Measurements from ENCODE around the gene KIAA1671.
A peak's percentile ranks its signal among the peaks of the same experiment; 100 is the strongest.

The KIAA1671 gene

GRCh38 chr22:25061605-25062376 is 109.3 kb downstream of the KIAA1671 start:
- no peak for DNase-seq (ENCODE audit: low read depth)
- H3K4me3 ChIP-seq (replicated peaks; ENCODE audit: low read depth, low read length): no peak overlapping the region
- no peak for TF ChIP-seq CTCF (IDR thresholded peaks at IDR 0.05; ENCODE audit: low read length, missing control alignments)

GRCh38 chr22:25062386-25063085 is 110.0 kb downstream of the KIAA1671 start:
- H3K4me3 ChIP-seq (replicated peaks; ENCODE audit: low read depth, low read length): no peak overlapping the region
- no peak for DNase-seq (ENCODE audit: low read depth)
- no peak for TF ChIP-seq CTCF (IDR thresholded peaks at IDR 0.05; ENCODE audit: low read length, missing control alignments)

- no peak overlapping the region for H3K4me3 ChIP-seq (replicated peaks; ENCODE audit: low read depth, low read length)
- TF ChIP-seq CTCF (IDR thresholded peaks at IDR 0.05; ENCODE audit: low read length, missing control alignments): no peak
- peak; percentile 17 for DNase-seq (ENCODE audit: low read depth)
Observed at GRCh38 chr22:25064894-25065560, 112.5 kb downstream of the KIAA1671 start.

- no peak for TF ChIP-seq CTCF (IDR thresholded peaks at IDR 0.05; ENCODE audit: low read length, missing control alignments)
- no peak for DNase-seq (ENCODE audit: low read depth)
- H3K4me3 ChIP-seq (replicated peaks; ENCODE audit: low read depth, low read length): no peak overlapping the region
Observed at GRCh38 chr22:25066861-25067435, 114.4 kb downstream of the KIAA1671 start.

GRCh38 chr22:25067851-25068421 is 115.4 kb downstream of the KIAA1671 start:
- no peak for DNase-seq (ENCODE audit: low read depth)
- TF ChIP-seq CTCF (IDR thresholded peaks at IDR 0.05; ENCODE audit: low read length, missing control alignments): no peak
- H3K4me3 ChIP-seq (replicated peaks; ENCODE audit: low read depth, low read length): no peak overlapping the region

- no peak overlapping the region for H3K4me3 ChIP-seq (replicated peaks; ENCODE audit: low read depth, low read length)
- DNase-seq (ENCODE audit: low read depth): no peak
- no peak for TF ChIP-seq CTCF (IDR thresholded peaks at IDR 0.05; ENCODE audit: low read length, missing control alignments)
Observed at GRCh38 chr22:25068707-25069106, 116.2 kb downstream of the KIAA1671 start.
